NCI-H1694 (cell line): ENCODE results near the gene PEX19.

Experiments used
- DNase-seq: peaks from one replicate; lab custom pipeline; 2025; lab: John Stamatoyannopoulos, UW

Gene PEX19

DNA sequence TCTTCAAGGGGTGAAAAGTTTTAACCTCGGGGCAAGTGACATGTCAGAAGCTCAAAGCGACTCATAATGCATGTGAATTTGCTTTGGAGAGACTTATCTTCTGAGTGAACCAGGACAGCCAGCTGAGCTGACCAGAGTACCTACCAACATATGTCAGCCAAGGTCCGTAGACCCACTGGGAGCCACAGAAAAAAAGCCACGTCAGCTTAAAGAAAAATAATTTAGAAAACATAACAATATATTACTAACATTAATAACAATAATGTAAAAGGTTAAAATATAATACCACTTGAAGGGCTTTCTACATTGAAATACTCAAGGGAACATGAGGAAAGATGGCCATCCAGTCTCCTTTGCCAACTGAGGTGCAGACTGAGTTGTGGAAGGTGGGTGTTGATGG, 6.9 kb downstream of the PEX19 start:
- DNase-seq, result no peak

DNA sequence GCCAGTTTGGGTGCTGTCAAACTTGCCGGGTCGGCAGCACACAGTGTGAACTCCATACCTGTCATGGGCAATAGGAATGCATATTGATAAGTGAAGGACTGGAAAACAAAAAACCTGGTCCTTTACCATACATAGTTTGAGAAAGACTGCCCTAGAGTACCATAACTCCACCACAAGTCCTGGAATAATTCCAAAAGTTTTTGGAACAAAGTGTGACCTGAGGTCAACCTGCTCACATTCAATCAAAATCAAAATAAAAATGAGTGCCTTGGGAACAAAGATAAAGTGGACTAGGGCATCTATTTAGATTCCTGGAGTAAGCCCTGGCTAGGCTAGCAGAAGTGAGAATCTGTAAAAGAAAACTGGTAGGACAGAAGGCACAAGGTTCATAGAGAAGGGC, 7.6 kb downstream of the PEX19 start:
- no peak for DNase-seq

DNA sequence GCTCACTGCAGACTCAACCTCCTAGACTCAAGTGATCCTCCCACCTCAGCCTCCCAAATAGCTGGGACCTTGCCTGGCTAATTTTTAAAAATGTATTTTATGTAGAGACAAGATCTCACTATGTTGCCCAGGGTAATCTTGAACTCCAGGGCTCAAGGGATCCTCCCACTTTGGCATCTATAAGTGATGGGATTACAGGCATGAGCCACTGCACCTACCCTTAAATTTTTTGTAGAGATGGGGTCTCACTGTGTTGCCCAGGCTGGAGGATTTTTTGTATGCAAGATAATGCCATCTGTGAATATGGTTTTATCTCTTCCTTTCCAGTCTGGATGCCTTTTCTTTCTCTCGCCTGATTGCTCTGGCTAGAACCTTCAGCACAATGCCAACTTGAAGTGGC, 13.9 kb downstream of the PEX19 start:
- no peak for DNase-seq

DNA sequence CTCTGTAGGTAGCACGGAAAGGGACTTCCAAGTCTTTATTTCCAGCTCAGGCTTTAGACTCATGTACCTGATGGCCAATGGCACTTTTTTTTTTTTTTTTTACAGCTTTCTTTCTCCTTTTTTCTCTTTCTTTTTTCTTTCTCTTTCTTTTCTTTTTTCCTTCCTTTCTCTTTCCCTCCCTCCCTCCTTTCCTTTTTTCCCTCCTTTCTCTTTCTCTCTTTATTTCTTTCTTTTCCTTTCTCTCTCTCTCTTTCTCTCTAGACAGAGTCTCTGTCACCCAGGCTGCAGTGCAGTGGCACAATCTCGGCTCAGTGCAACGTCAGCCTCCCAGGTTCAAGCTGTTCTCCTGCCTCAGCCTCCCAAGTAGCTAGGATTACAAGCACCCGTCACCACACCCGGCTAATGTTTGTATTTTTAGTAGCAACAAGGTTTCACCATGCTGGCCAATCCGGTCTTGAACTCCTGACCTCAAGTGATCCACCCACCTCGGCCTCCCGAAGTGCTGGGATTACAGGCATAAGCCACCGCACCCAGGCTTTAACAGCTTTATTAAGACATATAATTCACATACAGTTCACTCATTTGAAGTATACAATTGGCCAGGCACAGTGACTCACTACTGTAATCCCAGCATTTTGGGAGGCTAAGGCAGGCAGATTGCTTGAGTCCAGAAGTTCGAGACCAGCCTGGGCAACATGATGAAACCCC, 17.5 kb downstream of the PEX19 start:
- no peak for DNase-seq

DNA sequence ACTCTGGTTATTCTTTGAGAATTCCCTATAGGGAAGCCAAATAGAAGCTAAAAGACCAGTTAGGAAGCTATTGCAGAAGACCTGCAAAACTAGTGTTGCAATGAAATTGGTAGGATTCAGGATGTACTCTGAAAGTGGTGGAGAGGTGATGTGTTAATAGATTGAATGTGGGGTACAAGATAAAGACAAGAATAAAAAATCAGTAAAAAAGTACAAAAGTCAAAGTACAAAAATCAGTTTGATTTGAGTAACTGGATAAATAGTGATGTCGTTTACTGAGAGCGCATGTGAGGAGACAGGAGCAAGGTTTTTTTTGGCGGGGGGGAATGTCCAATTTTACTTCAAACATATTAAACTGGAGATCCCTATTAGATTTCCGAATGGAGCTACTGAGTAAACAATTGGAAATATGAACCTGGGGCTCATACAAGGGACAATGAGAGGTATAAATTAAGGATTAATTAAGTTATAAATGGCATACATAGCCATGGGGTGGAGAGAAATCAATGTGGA, 20.1 kb downstream of the PEX19 start:
- DNase-seq, result no peak

DNA sequence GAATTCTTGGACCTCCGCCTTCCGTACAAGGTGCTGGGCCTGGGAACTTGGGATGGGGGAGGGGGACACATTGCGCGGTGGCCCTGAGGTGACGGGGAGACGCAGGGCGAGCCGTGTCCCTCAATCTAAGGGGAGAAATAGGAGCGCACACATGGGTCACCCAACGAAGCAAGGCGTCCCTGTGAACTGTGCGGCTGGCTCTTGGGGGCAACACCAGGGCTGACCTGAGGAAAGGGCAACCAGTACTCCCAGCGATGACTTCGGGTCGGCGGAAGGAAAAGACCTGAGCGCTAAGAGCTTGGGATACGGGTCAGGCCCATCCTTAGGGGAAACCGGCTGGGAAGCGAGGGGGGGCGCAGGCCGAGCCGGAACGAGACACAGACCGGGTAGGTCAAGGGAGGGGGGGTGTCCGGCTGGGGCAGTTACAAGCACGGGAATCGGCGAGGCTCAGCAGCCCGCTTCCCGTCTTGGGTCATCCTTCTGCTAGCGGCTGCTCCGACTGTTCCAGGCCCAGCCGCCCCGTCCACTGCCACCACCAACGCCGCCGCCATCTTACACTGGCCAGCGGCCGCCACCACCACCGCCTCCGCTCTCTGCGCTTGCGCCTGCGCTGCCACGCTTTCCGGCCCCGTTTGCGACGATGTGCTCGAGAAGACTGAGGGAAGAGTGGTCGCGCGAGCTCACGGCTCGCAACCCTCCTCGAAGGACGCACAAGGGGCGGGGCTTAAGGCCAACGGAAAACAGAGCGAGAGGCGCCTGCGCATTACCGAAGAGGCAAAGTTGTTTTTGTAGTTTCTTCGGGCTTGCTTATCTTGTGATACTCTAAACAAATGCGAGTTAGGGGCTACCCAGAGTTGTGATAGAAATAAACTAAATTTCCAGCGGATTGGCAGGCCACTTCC, 22.8 kb downstream of the PEX19 start, which contains the start of gene DCAF8:
TSS of gene DCAF8 (minus strand) at position 657 of the 902 bp plus-strand sequence. CDS start 18,541 bp downstream, outside the sequence.
- DNase-seq, result peak; percentile 96

DNA sequence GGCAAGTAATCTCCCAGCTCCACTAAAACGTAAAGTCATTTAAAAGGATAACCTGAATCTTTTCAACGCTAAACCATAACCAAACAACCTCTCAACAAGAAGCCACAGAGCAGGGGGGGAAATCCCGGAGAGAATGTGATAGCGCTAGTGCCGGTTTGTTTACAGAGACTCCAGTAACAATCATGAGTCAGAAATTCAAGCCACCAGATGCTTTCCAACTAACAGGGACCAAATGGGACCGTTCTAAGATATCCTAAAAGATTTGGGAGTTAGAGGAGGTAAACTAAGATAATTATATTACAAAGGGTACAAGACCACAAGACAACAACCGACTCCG, 23.4 kb downstream of the PEX19 start:
- DNase-seq, result peak; percentile 10

DNA sequence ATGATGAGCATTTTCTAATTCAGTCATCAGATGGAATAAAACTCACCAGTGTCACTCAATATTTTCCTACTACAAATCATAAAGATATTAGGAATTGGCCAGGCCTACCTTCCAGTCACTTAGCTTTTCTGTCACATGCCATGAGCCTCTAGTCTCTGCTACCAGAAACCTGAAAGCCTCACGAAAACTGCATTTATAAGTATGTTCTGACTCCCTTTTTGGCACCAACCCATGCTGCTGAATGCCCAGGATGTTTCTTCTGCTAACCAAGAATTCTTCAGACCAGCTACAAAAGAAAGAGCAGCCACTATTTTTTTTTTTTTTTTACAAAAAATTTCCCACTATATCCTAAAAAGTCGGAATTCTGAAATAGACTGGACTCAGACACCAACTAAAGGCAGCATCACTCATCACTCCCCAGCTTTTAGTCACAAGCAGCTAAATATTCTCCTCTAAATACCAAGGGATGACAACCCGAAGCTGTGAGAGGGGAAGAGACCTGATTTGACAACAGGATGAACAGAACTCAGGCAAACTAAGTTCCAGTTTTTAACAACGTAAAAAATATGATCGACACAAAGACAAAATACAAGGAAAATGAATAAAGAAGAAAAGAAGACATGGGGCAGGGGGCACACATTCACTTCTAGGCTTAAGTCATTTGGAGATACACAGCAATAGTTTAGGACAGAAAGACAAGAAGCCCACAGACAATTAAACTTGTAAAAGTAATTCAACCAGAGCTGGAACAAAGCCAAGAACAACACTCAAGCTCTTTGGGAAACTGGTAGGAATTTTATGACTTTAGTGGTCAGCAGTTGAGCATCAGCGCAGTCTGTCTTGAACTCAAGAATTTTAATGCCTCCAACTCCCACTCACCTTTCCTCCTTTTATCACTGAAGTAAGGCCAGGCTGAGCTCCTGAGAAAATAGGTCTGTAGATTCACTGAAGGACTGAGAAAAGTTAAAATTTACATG, 24.2 kb downstream of the PEX19 start:
- no peak for DNase-seq

DNA sequence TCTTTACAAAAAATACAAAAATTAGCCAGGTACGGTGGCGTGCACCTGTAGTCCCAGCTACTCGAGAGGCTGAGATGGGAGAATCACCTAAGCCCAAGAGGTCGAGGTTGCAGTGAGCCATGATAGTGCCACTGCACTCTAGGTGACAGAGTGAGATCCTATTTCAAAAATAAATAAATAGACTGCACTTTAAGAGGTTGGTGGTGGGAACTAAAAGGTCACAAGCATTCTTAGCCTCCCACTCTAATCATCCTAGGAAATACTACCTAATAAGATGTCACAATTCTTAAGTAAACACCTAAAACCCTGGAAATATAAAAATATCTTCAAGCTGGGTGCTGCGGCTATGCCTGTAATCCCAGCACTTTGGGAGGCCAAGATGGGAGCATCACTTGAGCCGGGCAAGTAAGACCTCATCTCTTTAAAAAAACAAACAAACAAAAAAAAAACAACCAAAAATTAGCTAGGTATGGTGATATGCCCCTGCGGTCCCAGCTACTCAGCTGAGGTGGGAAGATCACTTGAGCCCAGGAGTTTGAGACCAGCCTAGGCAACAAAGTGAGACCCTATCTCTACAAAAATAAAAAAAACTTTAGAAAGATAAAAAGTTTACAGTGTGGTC, 26.6 kb downstream of the PEX19 start:
- DNase-seq, result no peak

DNA sequence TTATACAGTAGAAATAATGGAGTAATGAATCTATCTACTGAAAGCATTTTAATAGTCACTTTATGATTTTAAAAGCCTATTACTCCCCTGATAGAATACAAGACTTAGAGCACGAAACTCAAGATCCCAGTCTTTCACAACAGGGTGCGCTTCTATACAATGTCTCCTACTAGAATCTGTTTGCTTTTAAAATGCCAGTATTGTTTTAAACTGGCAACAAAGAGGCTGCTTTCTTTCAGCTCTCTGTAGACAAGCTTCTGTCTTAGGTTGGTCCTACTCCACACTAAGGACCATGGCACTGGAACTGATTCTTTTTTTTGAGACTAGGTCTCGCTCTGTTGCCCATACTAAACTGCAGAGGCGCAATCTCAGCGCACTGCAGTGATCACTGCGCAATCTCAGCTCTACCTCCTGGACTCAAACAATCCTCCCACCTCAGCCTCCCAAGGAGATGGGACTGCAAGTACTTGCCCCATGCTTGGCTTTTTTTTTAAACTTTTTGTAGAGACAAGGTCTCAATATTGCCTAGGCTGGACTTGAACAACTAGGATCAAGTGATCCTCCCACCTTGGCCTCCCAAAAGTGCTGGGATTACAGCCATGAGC, 27.4 kb downstream of the PEX19 start:
- DNase-seq, result no peak

DNA sequence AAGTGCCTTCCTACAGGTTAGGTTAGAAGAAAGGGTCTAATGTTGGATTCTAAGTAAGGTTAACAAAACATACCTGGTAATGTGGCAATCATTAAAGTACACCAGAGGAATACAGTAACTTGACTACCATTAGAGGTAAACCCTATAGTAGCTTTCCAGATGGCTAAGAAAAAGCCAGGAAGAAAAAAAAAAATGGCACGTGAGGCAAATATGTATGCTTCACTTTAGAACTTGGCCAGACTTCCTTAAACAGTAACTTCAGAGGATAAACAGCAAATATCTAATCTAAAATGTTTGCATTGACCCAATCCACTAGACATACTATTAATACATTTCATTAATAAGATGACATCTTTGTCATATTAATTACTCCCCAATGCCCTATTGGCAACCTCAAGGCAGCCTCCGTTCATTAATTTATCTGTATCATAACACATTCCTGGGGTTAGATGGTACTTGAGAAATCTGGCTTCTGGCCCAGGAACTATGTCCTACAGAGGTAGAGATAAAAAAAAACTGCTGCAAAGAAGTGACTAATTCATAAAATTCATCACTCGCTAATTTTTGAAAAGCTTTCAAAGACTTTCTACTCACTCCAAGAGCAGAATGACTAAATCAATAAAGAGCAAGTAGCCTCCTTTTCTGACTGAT, 28.4 kb downstream of the PEX19 start:
- no peak for DNase-seq

DNA sequence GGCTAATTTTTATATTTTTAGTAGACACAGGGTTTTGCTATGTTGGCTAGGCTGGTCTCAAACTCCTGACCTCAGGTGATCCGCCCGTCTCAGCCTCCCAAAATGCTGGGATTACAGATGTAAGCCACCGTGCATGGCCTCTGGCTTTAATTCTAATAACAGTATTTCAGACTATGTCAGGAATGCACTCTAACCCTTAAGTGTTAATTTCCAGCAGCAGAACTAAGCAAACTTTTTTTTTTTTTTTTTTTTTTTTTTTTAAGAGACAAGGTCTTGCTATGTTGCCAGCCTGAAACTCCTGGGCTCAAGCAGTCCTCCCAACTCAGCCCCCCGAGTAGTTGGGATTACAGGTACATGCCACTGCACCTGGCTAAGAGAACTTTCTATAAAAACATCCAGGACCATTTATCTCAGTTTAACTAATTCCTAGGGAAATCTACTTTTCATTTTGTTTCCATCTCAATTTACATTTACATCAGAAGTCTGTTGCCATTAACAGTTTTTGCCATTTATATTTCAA, 29.1 kb downstream of the PEX19 start:
- no peak for DNase-seq

DNA sequence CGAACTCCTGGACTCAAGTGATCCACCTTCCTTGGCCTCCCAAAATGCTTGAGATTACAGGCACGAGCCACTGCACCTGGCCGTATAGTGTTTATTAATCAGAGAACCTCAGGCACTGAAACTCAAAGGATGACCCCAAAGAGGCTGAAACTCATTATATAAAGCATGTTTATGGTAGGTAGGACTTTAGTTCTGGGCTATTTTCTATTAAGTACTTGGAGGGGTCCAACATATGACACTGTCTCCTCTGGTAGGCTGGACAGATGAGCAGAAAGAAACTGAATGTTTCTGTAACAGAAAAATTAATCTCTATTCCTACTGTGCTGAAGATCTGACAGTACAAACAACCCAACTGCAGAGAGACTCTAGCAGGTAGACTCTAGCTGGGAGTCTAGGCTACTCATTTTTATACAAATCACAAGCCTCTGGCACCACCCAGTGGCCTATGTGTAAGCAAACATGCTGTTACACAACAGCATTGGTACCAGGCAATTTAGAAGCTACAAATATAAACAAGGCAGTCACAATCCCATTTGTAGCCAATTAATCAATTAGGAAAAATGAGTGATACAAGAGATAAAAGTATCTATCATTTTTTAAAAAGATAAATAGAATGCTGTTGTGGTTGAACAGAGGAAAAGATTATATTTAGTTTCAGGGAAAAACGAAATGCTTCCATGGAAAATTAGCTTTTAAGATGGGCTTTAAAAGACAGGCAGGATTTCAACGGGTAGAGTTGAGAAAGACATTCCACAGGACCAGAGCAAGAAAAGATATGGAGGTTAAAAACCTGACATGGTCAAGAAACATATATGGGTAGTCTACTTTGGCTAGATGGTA, 33.0 kb downstream of the PEX19 start:
- DNase-seq, result peak; percentile 89

DNA sequence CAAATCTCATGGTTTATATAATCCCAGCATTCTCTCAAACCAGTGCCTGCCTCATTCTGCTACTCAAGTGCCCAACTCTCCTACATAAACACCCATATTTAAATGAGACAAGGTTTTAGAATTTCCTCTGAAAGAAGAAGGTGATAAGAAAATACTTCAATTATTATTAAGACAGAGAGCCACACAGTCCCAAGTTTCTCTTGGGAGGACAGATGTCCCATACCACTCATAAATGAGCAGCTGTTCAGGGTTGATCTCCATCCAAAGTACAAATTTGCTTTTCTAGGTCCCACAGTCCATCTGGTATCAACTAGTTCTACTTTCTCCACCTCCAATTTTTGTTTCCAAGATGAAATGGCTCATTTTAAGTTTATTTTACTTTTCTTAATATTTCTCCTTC, 33.9 kb downstream of the PEX19 start:
- DNase-seq, result peak; percentile 40

DNA sequence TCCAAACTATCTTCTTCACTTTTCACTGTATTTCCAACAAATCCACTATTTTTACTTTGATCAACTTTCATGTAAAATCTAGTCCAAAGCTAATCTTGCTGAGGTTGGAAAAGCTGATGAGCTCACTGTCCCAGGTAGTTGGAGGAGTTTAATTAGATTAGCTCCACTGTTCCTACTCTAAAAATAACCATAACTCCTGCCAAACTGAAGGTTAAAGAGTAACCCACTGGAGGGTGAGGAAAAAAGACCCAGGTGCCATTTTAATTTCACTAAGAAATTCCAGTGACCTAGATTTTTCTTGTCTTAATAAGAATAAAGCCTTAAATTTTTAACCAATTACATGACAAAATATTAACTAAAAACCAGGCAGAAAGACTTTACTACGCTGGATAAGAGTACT, 37.9 kb downstream of the PEX19 start:
- DNase-seq, result no peak

DNA sequence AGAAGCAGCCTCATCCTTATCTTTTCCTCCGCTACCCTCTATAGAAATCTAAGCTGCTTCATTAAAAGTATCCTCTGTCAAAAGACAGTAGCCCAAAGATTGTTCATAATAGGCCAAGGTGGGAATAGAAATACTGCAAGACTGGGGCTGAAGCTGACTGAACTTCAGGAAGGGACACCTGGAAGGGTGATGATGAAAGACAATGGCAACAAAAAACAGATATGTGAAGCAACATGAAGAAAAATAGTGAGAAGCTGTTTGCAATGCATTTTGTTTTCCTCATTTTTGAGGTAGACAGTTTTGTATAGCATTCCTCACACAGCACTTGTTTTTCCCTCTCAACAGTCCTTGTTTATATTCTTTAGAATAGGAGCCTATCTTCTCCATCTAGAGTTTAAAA, 39.5 kb downstream of the PEX19 start:
- no peak for DNase-seq

DNA sequence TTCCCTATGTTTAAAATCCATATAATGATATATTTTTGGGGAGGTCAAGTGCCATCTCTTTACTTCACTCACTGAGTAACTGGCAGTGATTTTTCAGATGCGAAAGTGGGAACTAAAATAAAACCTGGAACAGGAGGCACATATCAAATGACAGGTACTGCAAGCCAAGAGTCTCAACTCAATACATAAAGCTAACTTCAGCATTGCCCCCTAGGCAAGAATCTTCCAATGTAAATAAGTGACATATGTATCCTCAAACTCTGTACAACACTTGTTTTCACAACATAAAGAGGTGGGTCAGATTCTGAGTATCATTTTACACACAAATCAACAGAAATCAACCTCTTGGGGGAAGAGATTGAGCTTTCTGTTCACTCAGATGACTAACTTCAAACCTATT, 40.7 kb downstream of the PEX19 start:
- peak; percentile 23 for DNase-seq

DNA sequence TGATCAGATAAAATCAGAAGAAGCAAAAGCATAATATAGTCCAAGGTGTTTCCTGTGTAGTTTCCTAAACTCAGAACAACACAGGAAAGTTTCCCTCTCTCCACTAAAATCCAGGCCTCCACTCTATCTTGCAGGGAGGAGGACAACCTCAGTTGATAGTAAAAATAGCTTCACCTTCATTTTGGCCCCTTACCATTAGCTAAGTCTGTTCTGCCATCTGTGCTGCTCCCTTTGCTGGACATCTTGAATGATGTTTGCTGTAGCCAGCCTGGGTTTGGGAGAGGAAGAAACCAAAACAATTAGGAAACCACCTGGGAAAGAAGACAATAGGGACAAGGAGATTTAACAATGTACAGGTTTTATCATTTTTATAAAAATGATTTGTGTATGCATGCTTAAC, 41.2 kb downstream of the PEX19 start:
- DNase-seq, result no peak

DNA sequence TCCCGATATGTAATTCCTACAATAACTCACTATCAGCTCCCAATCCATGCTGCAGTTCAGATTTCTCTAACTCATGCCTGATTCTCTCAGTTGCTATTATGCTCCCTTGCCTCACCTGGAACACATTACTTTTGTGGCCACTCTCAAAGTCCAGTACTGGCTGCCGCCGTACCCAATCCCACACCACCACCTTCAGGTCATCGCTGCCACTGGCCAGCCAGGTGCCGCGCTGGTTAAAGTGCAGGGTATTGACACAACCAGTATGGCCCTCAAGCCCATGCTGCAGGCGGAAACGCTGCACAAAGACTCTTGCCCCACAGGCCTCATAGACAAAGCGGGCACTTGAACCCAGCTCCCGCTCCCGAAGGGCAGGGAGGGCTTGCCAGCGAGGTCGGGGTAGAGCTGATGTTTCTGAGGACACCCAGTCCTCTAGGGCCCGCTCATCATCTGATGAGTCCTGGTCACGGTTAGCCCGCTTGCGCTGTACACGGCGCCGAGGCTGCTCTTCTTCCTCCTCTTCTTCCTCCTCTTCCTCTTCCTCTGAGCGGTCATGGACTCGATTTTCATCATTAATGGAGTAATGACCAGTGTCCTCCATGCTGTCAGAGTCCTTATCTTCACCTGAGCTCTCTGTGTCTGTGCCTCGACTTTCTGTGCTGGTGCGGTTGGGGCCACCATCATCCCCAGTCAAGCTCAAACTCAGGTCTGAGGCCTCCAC, 45.2 kb downstream of the PEX19 start:
- no peak for DNase-seq
